ENCODE results near the gene GABRB1.
"Not testable (repeated sequence)": the region's sequence is repeated elsewhere in the genome, so short reads cannot be mapped to it uniquely, and the experiment has no call there.

GRCh38 chr4:47378021-47378530 lies 346.7 kb downstream of the GABRB1 start:
- TF ChIP-seq CTCF (tag by site-specific recombination; IDR thresholded peaks at IDR 0.05); ZBTB6 (tag by site-specific recombination; IDR thresholded peaks at IDR 0.05); ZNF324 (tag by site-specific recombination; IDR thresholded peaks at IDR 0.05); ZNF169 (tag by site-specific recombination; IDR thresholded peaks at IDR 0.05); ZSCAN5A (tag by site-specific recombination; IDR thresholded peaks at IDR 0.05); REST (tag by site-specific recombination; IDR thresholded peaks at IDR 0.05); ZBTB7A (tag by site-specific recombination; IDR thresholded peaks at IDR 0.05; ENCODE audit: low read depth); OVOL3 (tag by site-specific recombination; IDR thresholded peaks at IDR 0.05); ZNF426 (tag by site-specific recombination; IDR thresholded peaks at IDR 0.05); TCF7L2 (IDR thresholded peaks at IDR 0.05; ENCODE audit: borderline replicate concordance, low read depth, low read length); SALL2 (tag by site-specific recombination; IDR thresholded peaks at IDR 0.05; ENCODE audit: borderline replicate concordance): not testable (repeated sequence)
